Erythroblast (primary cell): Measurements from ENCODE around the gene RAMP1.

Experiments used
- GATA1 ChIP-seq: IDR thresholded peaks from 2 replicates; pipeline ENCODE4 v1.6.1; 2011; ENCODE audit warnings: low read depth, mild to moderate bottlenecking, control low read depth, low read length, moderate library complexity
- POLR2A ChIP-seq: IDR thresholded peaks from 2 replicates; pipeline ENCODE4 v1.6.1; 2011; ENCODE audit warnings: mild to moderate bottlenecking, low read length

GRCh38 chr2:237879991-237880560, 20.7 kb downstream of the RAMP1 start:
- no peak for TF ChIP-seq POLR2A
- TF ChIP-seq GATA1: no peak
